Measurements from ENCODE around the gene WDR93. TPM values are rescaled to one million over a fixed set of nuclear protein-coding genes. Genes with fewer than 3 reads are reported as not detected.

The WDR93 gene
- total RNA-seq, 1 experiment from 2014 or later: not detected

- TF ChIP-seq AR (CRISPR knock-in tag; IDR thresholded peaks at IDR 0.05) (no peak), NFE2L1 (CRISPR knock-in tag; IDR thresholded peaks at IDR 0.05) (no peak), NR2C2 (CRISPR knock-in tag; IDR thresholded peaks at IDR 0.05) (no peak)
Observed at GRCh38 chr15:89768071-89768500, 77.5 kb downstream of the WDR93 start (continued).

- Mint-ChIP-seq H3K36me3 (no peaks in the 10 kb centered on the region), H3K27me3 (ENCODE audit: low read depth) (peaks cover 2% of the 10 kb centered on the region; the same call in 1 of the 2 replicates), H3K4me3 (no peak overlapping the region), H3K9me3 (no peaks in the 10 kb centered on the region), H3K4me1 (no peaks in the 10 kb centered on the region), H3K27ac (no peak overlapping the region)
- POLR2A ChIA-PET: no interaction called here
- no peak for TF ChIP-seq MYBL2 (CRISPR knock-in tag; IDR thresholded peaks at IDR 0.05)
- TF ChIP-seq CTCF (IDR thresholded peaks at IDR 0.05): no peak
- TF ChIP-seq SMAD4 (CRISPR knock-in tag; IDR thresholded peaks at IDR 0.05): no peak
- TF ChIP-seq NFATC4 (CRISPR knock-in tag; IDR thresholded peaks at IDR 0.05): no peak
- no peak for TF ChIP-seq ATF3 (CRISPR knock-in tag; conservative IDR thresholded peaks at IDR 0.05)
- TF ChIP-seq NR1H2 (CRISPR knock-in tag; IDR thresholded peaks at IDR 0.05): no peak
- TF ChIP-seq MAX (CRISPR knock-in tag; IDR thresholded peaks at IDR 0.05): no peak
- no peak for TF ChIP-seq ZNF423 (CRISPR knock-in tag; IDR thresholded peaks at IDR 0.05)
- ATAC-seq (no peak), DNase-seq (ENCODE audit: low spot score) (no peak)
- CTCF ChIA-PET: interaction anchor here (0.6 to 1.2 kb wide), 3 partner anchors 8 to 394 kb away, joined by 3 read pairs; no protein-coding TSS in a partner anchor
Observed at GRCh38 chr15:89769366-89769765, 78.8 kb downstream of the WDR93 start.

- H3K27me3 Mint-ChIP-seq (ENCODE audit: low read depth): peaks cover 6% of the 10 kb centered on the region
- H3K4me3 Mint-ChIP-seq: no peak overlapping the region
- no peaks in the 10 kb centered on the region for H3K36me3 Mint-ChIP-seq
- CTCF ChIA-PET: interaction anchor here (1.2 to 7.1 kb wide), 2 partner anchors 8 to 11 kb away, joined by 3 to 63 read pairs; no protein-coding TSS in a partner anchor
- POLR2A ChIA-PET: no interaction called here
- H3K4me1 Mint-ChIP-seq: no peaks in the 10 kb centered on the region
- no peak overlapping the region for H3K27ac Mint-ChIP-seq
- no peaks in the 10 kb centered on the region for H3K9me3 Mint-ChIP-seq
- DNase-seq (ENCODE audit: low spot score): no peak
- no peak for ATAC-seq
- TF ChIP-seq PRDM15 (CRISPR knock-in tag; IDR thresholded peaks at IDR 0.05) (no peak), FOXP4 (CRISPR knock-in tag; IDR thresholded peaks at IDR 0.05) (no peak), CBFB (CRISPR knock-in tag; IDR thresholded peaks at IDR 0.05; ENCODE audit: low read depth) (no peak), JUN (CRISPR knock-in tag; IDR thresholded peaks at IDR 0.05) (no peak), IRF1 (CRISPR knock-in tag; IDR thresholded peaks at IDR 0.05) (no peak), E2F5 (CRISPR knock-in tag; IDR thresholded peaks at IDR 0.05) (no peak), CDX4 (CRISPR knock-in tag; IDR thresholded peaks at IDR 0.05; ENCODE audit: borderline replicate concordance) (no peak), FOXJ3 (CRISPR knock-in tag; IDR thresholded peaks at IDR 0.05; ENCODE audit: borderline replicate concordance) (no peak)
Observed at GRCh38 chr15:89770041-89770440, 79.4 kb downstream of the WDR93 start.

Measured in WTC11 (cell line).